Esophagus squamous epithelium (tissue), 4 donors: ENCODE measurements around the gene ADIRF.
"Not testable (repeated sequence)": the region's sequence is repeated elsewhere in the genome, so short reads cannot be mapped to it uniquely, and the experiment has no call there.

Experiments used
- CTCF ChIP-seq, 6 experiments: fragments of 450-650 bp in 4 of 6; fragments of 200-600 bp in 2 of 6; sonication (generic) in 2 of 6; IDR thresholded peaks; one replicate each; pipeline ENCODE4 v1.5.1; 2016 to 2019; ENCODE audit warnings: antibody characterized with exemption in 6 of 6, mild to moderate bottlenecking in 4 of 6, moderate library complexity in 4 of 6
- POLR2A ChIP-seq, 4 donors: fragments of 450-650 bp; IDR thresholded peaks; one replicate each; pipeline ENCODE4 v1.6.1; 2017; ENCODE audit warnings: antibody characterized with exemption in 4 of 4, mild to moderate bottlenecking in 4 of 4, moderate library complexity in 3 of 4

- TF ChIP-seq CTCF, POLR2A (IDR thresholded peaks at IDR 0.05): not testable (repeated sequence)
Observed at GRCh38 chr10:86978457-86978856, 10.2 kb downstream of the ADIRF start.
